Gastrocnemius medialis (tissue), 4 donors: ENCODE measurements around the gene DRP2. TPM values are rescaled to one million over a fixed set of nuclear protein-coding genes. Genes with fewer than 3 reads are reported as not detected.

Experiments
- ATAC-seq, 2 donors: fragments of 150-250 bp; one replicate each; pipeline ENCODE4 v1.9.1; 2016
- DNase-seq, 2 donors: peaks; one replicate each; pipeline ENCODE4 v3.0.0-alpha.2; 2019
- H3K27ac ChIP-seq, 4 donors: fragments of 200-600 bp; sonication (generic); 1 replicate in 1 of 4; 2 replicates in 3 of 4; pipeline ENCODE4 v1.5.1; 2016 to 2018; ENCODE audit warnings: mild to moderate bottlenecking in 2 of 4, moderate library complexity in 1 of 4
- H3K27me3 ChIP-seq, 3 donors: fragments of 200-600 bp; sonication (generic) in 2 of 3; 1 replicate in 1 of 3; 2 replicates in 2 of 3; pipeline versions ENCODE4 v1.5.1 to v1.6.0; 2016 to 2019; ENCODE audit warnings: mild to moderate bottlenecking in 1 of 3, moderate library complexity in 1 of 3
- H3K36me3 ChIP-seq, 2 donors: fragments of 200-600 bp; sonication (generic) in 1 of 2; one replicate each; pipeline ENCODE4 v1.5.1; 2017 to 2018
- H3K4me1 ChIP-seq, 2 donors: fragments of 200-600 bp; sonication (generic) in 1 of 2; one replicate each; pipeline ENCODE4 v1.5.1; 2016 to 2017; ENCODE audit warnings: mild to moderate bottlenecking in 2 of 2
- H3K4me3 ChIP-seq, 4 donors: fragments of 200-600 bp; sonication (generic) in 3 of 4; 1 replicate in 1 of 4; 2 replicates in 3 of 4; pipeline ENCODE4 v1.5.1; 2016 to 2019; ENCODE audit warnings: mild to moderate bottlenecking in 2 of 4
- H3K9me3 ChIP-seq, 3 donors: fragments of 200-600 bp; sonication (generic) in 2 of 3; 1 replicate in 1 of 3; 2 replicates in 2 of 3; pipeline ENCODE4 v1.5.1; 2016 to 2019
- POLR2A ChIP-seq, 2 donors: fragments of 450-650 bp; IDR thresholded peaks; one replicate each; pipeline ENCODE4 v1.6.1; 2017; ENCODE audit warnings: antibody characterized with exemption in 2 of 2, mild to moderate bottlenecking in 2 of 2, moderate library complexity in 2 of 2
- in situ Hi-C, 4 donors: fragments of 200-750 bp; cut with MboI; loops; one replicate each; pipeline versions ENCODE4 v1.15.0 to v1.8.0; 2017; ENCODE audit warnings: low sequenced_read_pairs in 4 of 4
- intact Hi-C: fragments of 100-400 bp; cut with DNase I; formaldehyde crosslinking; loops from one replicate; pipeline ENCODE4 v1.15.1; 2023; ENCODE audit warnings: low total_unique reads
- total RNA-seq, 4 donors: library from RNA; depleted of rRNA; stranded (reverse); fragments of >200 nt; gene quantifications; one replicate each; pipeline versions ENCODE4 v1.1.0 to v1.2.3, GENCODE V29; 2016
- TF ChIP-seq, protein P1 (sequence below), 5 experiments: fragments of 450-650 bp in 3 of 5; fragments of 200-600 bp in 2 of 5; sonication (generic) in 2 of 5; IDR thresholded peaks in 4 of 5; conservative IDR thresholded peaks in 1 of 5; 1 replicate in 4 of 5; 2 replicates in 1 of 5; pipeline ENCODE4 v1.5.1; 2016 to 2019; ENCODE audit warnings: antibody characterized with exemption in 5 of 5, mild to moderate bottlenecking in 3 of 5, moderate library complexity in 3 of 5

DRP2 gene
- total RNA-seq, 4 donors from 2014 or later = 0.10 to 0.11 TPM; not detected in 2

DNA sequence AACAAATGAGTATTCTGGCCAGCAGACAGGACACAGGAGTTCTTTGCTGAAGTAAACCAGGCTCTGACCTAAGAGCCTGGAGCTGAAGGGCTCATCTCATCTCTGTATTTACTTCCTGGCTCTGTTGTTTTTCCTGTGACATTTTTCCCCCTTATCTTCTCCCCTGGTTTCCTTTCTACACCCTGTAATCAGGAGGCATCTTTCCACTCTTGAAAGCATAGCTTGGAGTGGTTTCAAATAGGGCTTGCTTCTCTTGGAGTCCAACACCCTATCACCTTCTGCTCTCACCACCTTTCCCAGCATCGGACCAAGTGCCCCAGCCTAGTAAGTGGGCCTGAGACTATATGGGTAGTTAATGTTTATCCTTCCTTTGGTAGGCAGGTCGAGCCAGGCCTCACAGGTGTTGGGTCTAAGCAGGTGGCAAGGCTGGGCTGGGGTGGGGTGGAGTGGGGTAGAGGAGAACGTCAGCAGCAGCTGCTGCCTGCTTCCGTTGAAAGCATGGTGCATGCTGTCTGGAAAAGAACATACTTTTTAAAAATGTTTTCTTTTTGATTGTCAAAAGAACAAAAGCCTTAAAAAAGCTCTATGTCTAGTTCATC lies 1.2 kb downstream of the DRP2 start:
- intact Hi-C loops (no loop called here), in situ Hi-C loops (no loop called here)
- no peaks in the 10 kb centered on the region for H3K36me3 ChIP-seq
- H3K4me3 ChIP-seq = no peak overlapping the region
- TF ChIP-seq, protein P1, sequence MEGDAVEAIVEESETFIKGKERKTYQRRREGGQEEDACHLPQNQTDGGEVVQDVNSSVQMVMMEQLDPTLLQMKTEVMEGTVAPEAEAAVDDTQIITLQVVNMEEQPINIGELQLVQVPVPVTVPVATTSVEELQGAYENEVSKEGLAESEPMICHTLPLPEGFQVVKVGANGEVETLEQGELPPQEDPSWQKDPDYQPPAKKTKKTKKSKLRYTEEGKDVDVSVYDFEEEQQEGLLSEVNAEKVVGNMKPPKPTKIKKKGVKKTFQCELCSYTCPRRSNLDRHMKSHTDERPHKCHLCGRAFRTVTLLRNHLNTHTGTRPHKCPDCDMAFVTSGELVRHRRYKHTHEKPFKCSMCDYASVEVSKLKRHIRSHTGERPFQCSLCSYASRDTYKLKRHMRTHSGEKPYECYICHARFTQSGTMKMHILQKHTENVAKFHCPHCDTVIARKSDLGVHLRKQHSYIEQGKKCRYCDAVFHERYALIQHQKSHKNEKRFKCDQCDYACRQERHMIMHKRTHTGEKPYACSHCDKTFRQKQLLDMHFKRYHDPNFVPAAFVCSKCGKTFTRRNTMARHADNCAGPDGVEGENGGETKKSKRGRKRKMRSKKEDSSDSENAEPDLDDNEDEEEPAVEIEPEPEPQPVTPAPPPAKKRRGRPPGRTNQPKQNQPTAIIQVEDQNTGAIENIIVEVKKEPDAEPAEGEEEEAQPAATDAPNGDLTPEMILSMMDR (IDR thresholded peaks at IDR 0.05 in 4 of 5, conservative IDR thresholded peaks at IDR 0.05 in 1 of 5) = no peak
- TF ChIP-seq POLR2A (IDR thresholded peaks at IDR 0.05) = no peak
- no peak for DNase-seq
- no peaks in the 10 kb centered on the region for H3K27me3 ChIP-seq
- no peaks in the 10 kb centered on the region for H3K9me3 ChIP-seq
- no peaks in the 10 kb centered on the region for H3K4me1 ChIP-seq
- no peak overlapping the region for H3K27ac ChIP-seq
- ATAC-seq = no peak

DNA sequence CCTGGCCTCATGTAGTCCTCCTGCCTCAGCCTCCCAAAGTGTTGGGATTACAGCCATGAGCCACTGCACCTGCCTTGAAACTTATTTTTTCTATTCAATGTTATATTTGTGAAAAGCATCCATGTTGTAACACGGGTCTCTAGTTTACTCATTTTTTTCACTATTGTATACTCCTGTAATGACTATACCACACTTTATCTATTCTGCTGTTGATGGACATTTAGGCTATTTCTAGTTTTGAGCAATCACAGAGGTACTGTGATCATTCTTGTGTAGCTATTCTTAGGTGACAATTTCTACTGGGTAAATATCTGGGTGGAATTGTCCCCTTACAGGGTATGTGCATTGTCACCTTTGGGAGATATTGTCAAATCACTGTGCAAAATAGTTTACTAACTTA lies 3.6 kb downstream of the DRP2 start:
- no peaks in the 10 kb centered on the region for H3K4me1 ChIP-seq
- H3K4me3 ChIP-seq = no peak overlapping the region
- intact Hi-C loops (no loop called here), in situ Hi-C loops (no loop called here)
- no peaks in the 10 kb centered on the region for H3K36me3 ChIP-seq
- ATAC-seq = no peak
- no peak overlapping the region for H3K27ac ChIP-seq
- TF ChIP-seq, protein P1 (IDR thresholded peaks at IDR 0.05 in 4 of 5, conservative IDR thresholded peaks at IDR 0.05 in 1 of 5) = no peak
- TF ChIP-seq POLR2A (IDR thresholded peaks at IDR 0.05) = no peak
- DNase-seq = no peak
- no peaks in the 10 kb centered on the region for H3K27me3 ChIP-seq
- no peaks in the 10 kb centered on the region for H3K9me3 ChIP-seq

DNA sequence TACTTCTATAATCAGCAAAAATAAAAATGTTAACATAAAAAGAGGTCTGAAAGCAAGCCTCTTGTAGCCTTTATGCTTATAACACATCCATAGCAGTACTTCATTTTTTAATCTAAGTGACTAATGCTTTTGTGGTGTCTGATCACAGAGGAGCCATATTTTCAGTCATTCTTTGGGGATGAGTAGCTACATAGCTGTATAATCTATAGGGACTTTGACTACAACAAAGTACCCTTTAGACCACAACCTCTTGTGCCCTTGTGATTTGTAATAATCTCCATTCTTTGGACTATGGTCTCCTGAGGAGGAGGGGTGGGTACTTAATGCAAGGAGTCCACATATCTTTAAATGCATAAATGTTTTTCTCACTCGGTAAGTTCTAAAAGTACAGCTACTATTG lies 9.6 kb downstream of the DRP2 start:
- Histone ChIP-seq H3K4me3 (no peak overlapping the region), H3K4me1 (no peaks in the 10 kb centered on the region), H3K36me3 (no peaks in the 10 kb centered on the region), H3K27me3 (no peaks in the 10 kb centered on the region), H3K9me3 (no peaks in the 10 kb centered on the region), H3K27ac (no peak overlapping the region)
- intact Hi-C loops = no loop called here
- DNase-seq = no peak
- no peak for ATAC-seq
- in situ Hi-C loops = no loop called here
- TF ChIP-seq POLR2A (IDR thresholded peaks at IDR 0.05) = no peak
- TF ChIP-seq, protein P1 (IDR thresholded peaks at IDR 0.05 in 4 of 5, conservative IDR thresholded peaks at IDR 0.05 in 1 of 5) = no peak

DNA sequence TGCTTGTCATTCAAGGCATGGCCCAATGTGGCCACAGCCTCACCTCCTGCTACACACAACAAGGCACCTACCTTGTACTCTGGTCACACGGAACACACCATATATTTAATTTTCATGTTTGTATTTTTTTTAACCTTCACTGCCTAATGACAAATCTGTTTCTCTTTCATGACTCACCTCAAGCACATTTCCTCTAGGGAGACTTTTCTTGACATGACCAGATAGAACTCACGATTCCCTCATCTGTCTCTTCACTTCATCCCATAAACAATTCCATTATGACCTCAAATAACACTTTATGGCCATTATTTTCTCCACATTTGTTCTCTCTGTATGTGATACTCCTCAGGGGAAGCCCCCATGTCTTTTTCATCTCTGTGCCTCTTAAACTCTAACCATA lies 11.1 kb downstream of the DRP2 start:
- intact Hi-C loops = no loop called here
- no peaks in the 10 kb centered on the region for H3K27me3 ChIP-seq
- H3K27ac ChIP-seq = no peak overlapping the region
- no peak for TF ChIP-seq POLR2A (IDR thresholded peaks at IDR 0.05)
- TF ChIP-seq, protein P1 (IDR thresholded peaks at IDR 0.05 in 4 of 5, conservative IDR thresholded peaks at IDR 0.05 in 1 of 5) = no peak
- H3K9me3 ChIP-seq = no peaks in the 10 kb centered on the region
- H3K4me1 ChIP-seq = no peaks in the 10 kb centered on the region
- no peak for DNase-seq
- no peak overlapping the region for H3K4me3 ChIP-seq
- in situ Hi-C loops = no loop called here
- no peaks in the 10 kb centered on the region for H3K36me3 ChIP-seq
- no peak for ATAC-seq

DNA sequence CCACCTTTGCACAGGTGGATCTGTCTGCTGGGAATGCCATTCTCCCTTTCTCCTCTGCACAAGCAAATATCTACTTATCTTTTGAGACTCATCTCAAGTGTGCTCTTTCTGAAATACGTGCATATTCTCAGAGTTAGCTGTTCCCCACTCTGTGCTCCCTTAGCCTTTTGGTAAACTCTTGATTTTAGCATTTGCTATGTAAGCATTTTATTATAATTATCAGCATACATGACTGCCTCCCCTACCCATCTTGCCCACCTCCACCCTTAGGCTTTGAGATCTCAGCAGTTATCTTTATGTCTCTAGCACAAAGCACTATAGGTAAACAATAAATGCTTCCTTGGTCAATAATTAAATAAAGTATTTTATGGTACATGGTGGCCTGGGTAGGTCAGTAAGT lies 11.5 kb downstream of the DRP2 start:
- Histone ChIP-seq H3K36me3 (no peaks in the 10 kb centered on the region), H3K4me1 (no peaks in the 10 kb centered on the region), H3K4me3 (no peak overlapping the region), H3K9me3 (no peaks in the 10 kb centered on the region), H3K27me3 (no peaks in the 10 kb centered on the region), H3K27ac (no peak overlapping the region)
- DNase-seq (no peak), ATAC-seq (no peak)
- in situ Hi-C loops (no loop called here), intact Hi-C loops (no loop called here)
- TF ChIP-seq POLR2A (IDR thresholded peaks at IDR 0.05) = no peak
- TF ChIP-seq, protein P1 (IDR thresholded peaks at IDR 0.05 in 4 of 5, conservative IDR thresholded peaks at IDR 0.05 in 1 of 5) = no peak
